Midbrain (tissue), 1 donor: ENCODE measurements around the gene SHISA6.

ENCODE experiments used
- DNase-seq: peaks from one replicate; lab custom pipeline; 2025; lab: John Stamatoyannopoulos, UW

SHISA6 gene

DNA sequence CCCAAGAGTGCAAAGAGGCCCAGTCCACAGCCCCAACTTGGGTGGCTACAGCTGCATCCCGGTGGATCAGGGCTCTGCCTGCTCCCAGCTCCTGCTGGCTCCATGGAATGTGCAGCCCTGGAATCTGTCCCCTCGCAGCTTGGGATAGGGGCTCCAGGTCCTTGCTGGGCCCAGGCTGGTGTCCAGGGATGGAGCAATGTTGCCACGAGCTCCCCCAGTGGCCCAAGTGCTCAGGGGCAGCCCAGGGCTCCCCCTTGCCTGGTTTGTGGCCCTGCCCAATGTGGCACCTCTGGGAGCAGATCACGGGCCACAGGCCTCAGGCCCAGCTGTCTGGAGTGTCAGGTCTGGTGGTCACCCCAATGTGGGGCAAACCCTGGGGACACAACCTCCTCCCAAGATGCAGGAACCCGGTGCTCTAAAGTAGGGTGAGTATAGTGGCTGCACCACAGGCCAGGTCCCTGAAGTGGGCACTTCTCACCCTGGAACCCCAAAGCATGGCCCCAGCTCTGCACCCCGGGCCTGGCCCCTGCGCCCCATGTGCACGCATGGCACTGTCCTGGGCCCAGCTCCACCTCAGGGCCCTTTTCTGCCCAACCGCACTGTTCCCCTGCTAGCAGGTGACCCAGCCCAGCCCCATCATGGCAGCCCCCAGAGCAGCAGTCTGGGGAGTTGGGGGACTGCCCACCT, 342.4 kb downstream of the SHISA6 start:
- no peak for DNase-seq

DNA sequence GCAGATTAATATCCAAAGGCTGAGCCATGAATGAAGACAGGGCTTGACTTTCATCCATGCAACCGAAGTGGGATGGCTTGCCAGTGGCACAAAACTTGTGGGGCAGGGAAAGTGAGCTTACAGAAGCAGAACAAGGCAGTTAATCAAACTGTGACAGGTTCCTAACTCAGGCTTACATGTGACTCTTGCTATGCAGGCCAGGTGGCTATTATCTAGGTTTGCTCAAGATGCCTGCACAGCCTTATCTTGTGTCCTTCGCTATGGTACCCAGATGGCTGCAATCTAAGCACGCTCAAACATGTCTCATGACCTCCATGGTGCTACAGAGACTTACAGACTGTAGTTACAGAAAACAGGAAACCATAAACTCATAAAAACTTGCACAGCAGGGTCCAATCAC, 348.7 kb downstream of the SHISA6 start:
- no peak for DNase-seq

DNA sequence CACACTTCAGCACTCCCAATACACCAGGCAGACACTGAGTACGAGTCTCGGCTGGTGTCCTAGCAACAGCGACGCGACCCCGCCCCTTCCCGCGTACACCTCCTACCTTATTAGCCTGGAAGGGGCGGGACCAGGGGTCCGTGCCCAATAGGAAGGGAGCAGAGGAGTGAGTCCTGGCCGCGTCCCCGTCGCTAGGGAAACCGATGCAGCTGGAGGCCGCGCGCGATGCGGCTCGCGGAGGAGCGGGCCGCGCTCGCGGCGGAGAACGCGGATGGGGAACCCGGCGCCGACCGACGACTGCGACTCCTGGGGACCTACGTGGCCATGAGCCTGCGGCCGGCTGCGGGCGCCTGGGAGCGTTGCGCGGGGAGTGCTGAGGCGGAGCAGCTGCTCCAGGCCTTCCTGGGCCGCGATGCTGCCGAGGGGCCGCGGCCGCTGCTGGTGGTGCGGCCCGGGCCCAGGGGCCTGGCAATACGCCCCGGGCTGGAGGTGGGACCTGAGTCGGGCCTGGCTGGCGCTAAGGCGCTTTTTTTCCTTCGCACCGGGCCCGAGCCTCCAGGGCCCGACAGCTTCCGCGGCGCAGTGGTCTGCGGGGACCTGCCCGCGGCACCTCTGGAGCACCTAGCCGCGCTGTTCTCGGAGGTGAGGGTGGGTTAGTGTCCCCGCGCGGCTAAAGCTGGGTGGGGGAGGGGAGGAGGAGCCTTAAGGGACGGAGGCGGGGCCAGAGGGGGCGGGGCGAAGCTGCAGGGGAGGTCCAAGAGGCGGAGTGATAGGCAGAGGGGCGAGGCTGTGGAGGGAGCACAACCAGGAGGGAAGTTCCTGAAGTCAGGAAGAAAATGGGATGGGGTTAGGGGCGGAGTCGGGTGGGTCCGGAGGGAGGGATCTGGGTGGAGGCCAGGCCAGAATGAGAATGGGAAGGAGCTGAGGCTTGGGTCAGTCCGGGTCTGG, 357.5 kb downstream of the SHISA6 start, which contains the start of gene DNAH9:
Gene DNAH9, plus strand, starts transcription at position 197 of the 948 bp plus-strand sequence. Its CDS starts 29 bp downstream, at position 226.
- DNase-seq = peak; percentile 87

DNA sequence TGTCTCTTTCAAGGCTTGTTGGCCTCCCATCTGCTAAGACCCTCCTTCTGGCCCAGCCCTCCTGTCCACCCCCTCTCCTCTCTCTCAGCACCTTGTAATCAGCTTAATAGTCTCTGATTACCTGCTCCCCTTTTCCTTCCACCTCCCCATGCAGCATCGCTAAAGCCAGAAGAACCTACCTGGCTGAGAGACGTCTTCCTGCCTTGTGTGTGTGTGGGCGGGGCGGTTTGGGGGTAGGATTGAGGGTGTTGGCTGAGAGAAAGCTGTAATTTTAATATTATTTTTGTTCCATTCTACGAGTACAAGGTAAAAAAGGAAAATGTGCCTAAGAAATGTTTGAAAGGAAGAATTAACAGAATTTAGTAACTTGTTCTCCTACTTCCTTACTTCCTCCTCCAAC, 360.6 kb downstream of the SHISA6 start:
- DNase-seq = no peak

DNA sequence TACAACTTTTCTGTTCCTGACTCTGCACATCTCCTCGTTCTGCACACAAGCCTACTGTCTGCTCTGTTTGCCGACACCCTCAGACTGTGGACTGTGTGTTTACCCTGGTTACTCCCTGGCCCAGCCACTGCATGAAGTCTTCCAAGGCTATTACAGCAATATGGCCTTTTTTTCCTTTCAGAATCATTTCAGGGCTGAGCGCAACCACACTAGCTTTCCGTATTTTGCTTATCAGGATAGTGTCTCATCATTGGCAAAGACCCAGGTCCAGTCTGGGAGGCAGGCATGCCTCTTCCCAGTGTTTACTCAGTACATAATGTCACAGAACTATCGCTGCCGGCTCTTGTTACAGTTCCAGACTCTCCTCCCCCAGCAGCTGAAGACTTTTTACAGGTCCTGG, 367.4 kb downstream of the SHISA6 start:
- no peak for DNase-seq

DNA sequence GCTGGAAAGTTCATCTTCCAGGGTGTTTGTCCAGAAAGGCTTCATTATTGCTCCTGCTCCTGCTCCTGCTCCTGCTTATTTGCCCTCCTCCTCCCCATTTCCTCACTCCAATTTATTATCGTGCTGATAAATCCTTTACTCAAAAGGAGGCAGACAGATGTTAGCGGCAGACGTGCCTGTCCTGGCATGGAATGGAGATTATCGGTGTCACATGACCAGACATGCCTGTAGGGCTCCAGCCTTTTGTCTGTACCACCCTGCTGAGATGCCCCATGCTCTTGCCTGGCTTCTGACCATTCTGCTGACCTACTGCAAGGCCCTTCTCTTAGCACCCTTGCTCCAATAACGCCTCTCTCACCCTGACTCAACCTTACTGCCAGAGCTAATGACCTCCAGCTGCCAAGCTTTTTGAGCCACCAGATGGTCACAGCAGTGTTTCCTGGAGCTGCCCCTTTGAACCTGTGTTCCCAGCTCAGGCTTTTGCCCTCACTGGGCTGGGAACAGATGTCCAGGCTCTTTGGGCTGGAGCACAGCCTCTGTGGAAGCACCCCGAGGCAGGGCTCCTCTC, 370.1 kb downstream of the SHISA6 start:
- no peak for DNase-seq

DNA sequence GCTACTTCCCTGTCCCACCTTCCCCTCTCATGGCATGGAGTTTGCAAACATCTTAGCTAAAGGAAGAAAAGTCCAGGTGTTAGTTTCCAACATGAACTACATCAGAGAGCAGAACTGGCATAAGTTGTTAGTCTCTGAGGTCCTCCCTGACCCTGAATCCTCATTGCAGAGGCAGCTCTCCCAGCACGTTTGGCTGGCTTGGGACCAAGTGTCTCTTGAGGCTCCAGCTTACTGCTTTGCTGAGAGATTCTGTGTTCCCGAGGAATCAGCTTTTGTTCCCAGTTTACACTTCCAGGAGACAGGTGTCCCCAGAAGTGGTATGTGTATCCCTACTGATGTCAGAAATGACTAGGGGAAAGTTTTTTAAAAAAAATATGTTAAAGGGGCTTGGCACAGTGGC, 371.9 kb downstream of the SHISA6 start:
- DNase-seq = no peak
